Cardiac fibroblast (primary cell): ENCODE measurements around the gene MAGI3.

ENCODE experiments used
- DNase-seq, 2 donors: peaks; one replicate each; pipeline versions ENCODE4 v3.0.0 to v3.0.0-alpha.2; 2010; ENCODE audit warnings: low read depth in 2 of 2
- H3K4me3 ChIP-seq, 2 donors: replicated peaks in 1 of 2; 1 replicate in 1 of 2; 2 replicates in 1 of 2; pipeline ENCODE4 v1.5.1; 2011; ENCODE audit warnings: low read depth in 2 of 2, low read length in 2 of 2, mild to moderate bottlenecking in 2 of 2, moderate library complexity in 1 of 2
- TF ChIP-seq, protein P1 (sequence below): IDR thresholded peaks from one replicate; pipeline ENCODE4 v1.5.1; 2011; ENCODE audit warnings: low read depth, mild to moderate bottlenecking, low read length, inconsistent platforms

Gene MAGI3

DNA sequence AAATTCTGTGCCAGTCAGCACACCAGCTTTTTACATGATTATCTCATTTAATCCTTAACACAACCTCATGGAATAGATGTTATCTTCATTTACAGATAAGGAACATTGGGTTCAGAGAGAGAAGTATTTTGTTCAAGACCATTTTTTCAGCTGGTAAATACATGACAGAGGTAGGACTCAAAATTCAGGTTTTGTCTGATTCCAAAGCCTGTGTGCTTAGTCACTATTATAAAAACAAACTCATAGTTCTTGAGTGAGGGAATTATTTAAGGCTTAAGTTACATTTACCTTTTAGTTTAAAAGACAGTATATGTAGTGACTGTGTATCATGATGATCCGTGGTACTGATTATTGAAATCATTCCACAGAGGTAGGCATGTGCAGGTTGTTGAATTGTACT lies 125.2 kb downstream of the MAGI3 start:
- DNase-seq = peak in 1 of 2 donors; percentile 21
- TF ChIP-seq, protein P1, sequence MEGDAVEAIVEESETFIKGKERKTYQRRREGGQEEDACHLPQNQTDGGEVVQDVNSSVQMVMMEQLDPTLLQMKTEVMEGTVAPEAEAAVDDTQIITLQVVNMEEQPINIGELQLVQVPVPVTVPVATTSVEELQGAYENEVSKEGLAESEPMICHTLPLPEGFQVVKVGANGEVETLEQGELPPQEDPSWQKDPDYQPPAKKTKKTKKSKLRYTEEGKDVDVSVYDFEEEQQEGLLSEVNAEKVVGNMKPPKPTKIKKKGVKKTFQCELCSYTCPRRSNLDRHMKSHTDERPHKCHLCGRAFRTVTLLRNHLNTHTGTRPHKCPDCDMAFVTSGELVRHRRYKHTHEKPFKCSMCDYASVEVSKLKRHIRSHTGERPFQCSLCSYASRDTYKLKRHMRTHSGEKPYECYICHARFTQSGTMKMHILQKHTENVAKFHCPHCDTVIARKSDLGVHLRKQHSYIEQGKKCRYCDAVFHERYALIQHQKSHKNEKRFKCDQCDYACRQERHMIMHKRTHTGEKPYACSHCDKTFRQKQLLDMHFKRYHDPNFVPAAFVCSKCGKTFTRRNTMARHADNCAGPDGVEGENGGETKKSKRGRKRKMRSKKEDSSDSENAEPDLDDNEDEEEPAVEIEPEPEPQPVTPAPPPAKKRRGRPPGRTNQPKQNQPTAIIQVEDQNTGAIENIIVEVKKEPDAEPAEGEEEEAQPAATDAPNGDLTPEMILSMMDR = no peak
- H3K4me3 ChIP-seq = no peak overlapping the region

DNA sequence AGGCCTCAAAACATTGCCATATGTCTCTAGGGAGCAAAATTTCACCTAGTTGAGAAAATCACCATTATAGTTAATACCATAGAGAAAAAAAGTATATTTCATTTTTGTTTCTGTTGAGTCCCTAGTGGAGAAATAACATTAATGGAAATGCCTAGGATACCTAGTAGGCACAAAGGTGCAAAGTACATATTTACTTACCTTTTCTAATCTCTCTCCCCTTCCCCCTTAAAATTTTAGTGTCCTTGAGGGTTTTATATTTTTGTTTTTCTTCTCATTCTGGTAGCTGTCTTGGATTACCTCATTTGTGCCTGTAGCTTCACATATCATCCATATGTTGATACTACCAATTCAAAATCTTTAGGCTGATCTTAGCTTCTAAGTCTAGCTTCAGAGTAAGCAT lies 127.0 kb downstream of the MAGI3 start:
- no peak for DNase-seq
- no peak overlapping the region for H3K4me3 ChIP-seq
- TF ChIP-seq, protein P1 = no peak

DNA sequence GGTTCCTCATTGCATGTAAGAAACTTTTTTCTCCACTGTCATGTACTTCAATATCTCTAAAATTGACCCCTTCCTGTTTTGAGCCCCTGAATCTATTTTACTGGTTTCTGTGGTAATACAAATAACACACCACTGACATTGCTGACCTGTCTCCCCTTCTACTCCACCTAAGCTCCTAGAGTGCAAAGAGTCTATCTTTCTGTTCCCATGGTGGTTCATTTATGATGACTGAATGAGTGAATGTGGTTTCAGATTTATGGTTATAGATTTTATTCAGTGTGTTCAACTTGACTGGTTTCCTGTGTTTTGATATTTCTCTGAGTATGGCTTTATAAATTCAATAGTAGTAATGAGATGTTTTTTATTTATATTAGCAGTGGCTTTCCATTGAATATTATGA lies 127.7 kb downstream of the MAGI3 start:
- H3K4me3 ChIP-seq = no peak overlapping the region
- TF ChIP-seq, protein P1 = no peak
- no peak for DNase-seq

DNA sequence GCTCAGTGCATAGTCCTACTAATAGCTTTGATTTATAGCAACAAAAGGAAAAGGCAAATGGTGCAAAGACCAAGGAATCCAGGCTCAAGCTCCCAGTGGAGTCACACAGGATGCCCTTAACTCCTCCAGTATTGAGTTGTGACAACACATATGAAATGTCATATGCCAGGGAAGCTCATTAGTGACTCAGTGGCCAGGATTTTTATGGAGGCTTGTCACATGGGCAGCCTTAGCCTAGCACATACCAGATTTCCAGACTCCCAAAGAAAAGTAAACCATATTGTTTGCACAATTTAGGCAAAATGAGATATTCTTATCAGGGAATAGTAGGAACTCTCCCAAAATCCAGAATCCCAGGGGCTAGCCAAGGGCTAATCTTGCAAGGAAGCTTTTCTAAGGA lies 129.2 kb downstream of the MAGI3 start:
- no peak overlapping the region for H3K4me3 ChIP-seq
- peak; percentile 25 to 52 for DNase-seq
- TF ChIP-seq, protein P1 = no peak

DNA sequence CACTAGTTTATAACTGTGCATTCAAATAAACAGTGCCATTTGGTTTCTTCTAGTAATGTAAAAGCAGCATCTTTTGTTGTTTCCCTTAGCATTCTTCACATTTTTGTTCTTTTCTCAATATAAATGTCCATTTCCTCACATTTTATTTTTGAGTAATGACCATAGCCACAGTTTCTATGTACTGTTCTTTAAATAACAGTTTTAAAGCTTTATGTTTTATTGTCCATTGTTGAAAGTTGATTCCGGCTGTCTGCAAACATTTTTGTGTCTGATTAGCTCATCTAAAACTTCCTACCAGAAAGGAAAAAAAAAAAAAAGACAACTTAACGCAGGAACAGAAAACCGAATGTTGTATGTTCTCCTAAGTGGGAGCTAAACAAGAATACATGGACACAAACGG lies 139.7 kb downstream of the MAGI3 start:
- no peak overlapping the region for H3K4me3 ChIP-seq
- TF ChIP-seq, protein P1 = no peak
- peak; percentile 8 to 20 for DNase-seq

DNA sequence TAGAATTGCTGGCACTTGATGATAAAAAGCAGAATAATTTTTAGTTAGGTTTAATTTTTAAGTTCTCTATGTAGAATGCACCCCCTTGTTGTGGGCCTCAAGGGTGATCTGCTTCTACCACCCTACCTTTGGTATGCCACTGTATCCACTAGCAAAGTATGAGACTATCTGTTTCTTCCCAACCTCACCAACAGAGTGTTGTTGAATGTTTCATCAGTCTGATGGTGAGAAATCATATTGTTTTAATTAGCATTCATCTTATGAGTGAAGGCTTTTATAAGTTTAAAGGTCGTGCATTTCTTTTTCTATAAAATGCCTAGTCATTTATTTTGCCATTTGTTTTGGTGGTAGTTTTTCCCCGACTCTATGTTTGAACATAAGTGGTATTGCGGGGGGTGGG lies 141.0 kb downstream of the MAGI3 start:
- no peak for DNase-seq
- H3K4me3 ChIP-seq = no peak overlapping the region
- TF ChIP-seq, protein P1 = no peak

DNA sequence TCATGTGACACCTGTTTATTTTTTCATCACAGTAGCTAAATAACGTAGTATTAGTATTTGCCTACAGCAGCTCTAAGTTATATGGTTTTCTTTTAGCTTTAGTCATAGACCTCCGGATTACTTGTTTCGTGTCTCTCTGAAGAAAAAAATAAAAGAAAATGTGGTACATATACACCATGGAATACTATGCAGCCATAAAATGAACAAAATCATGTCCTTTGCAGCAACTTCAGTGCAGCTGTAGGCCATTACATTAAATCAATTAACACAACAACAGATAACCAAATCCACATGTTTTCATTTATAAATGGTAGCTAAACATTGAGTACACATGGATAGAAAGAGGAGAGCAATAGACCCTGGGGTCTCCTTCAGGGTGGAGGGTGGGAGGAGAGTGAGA lies 142.7 kb downstream of the MAGI3 start:
- TF ChIP-seq, protein P1 = no peak
- no peak for DNase-seq

More for the DNA sequence above, 142.7 kb downstream of the MAGI3 start:
- no peak overlapping the region for H3K4me3 ChIP-seq
